SK-N-SH (cell line): ENCODE measurements around the gene FHOD3. TPM values are rescaled to one million over a fixed set of nuclear protein-coding genes. Genes with fewer than 3 reads are reported as not detected.

Experiments used
- CTCF ChIA-PET: fragments of 300-600, 350-600 bp; formaldehyde crosslinking; extraction: SDS; loops from one replicate; lab custom pipeline; 2021; lab: Yijun Ruan, JAX
- POLR2A ChIA-PET: fragments of 350-600 bp; sonication (Branson Sonifier 250); formaldehyde crosslinking; extraction: SDS; loops from one replicate; lab custom pipeline; 2020; ENCODE audit warnings: antibody characterized with exemption, inconsistent platforms; lab: Yijun Ruan, JAX
- DNase-seq: peaks from one replicate; pipeline ENCODE4 v3.0.0; 2012
- H2AFZ ChIP-seq: fragments of 200-600 bp; sonication (generic); 2 replicates; pipeline ENCODE4 v1.8.1; 2016; ENCODE audit warnings: antibody characterized with exemption, mild to moderate bottlenecking, low read depth
- H3F3A ChIP-seq: fragments of 200-600 bp; sonication (generic); replicated peaks from 2 replicates; pipeline ENCODE3; 2016; ENCODE audit warnings: antibody characterized with exemption, mild to moderate bottlenecking; ENCODE audit not compliant: insufficient read depth
- H3K27ac ChIP-seq, 2 experiments: fragments of 200-500 bp in 1 of 2; fragments of 200-600 bp in 1 of 2; sonication (Bioruptor generic) in 1 of 2; sonication (generic), shearing (Covaris generic) in 1 of 2; 2 replicates each; pipeline versions ENCODE4 v1.5.1 to v1.6.1; 2014 to 2016; ENCODE audit warnings: low read depth in 2 of 2, inconsistent platforms in 1 of 2, low read length in 1 of 2, mild to moderate bottlenecking in 1 of 2, mixed read lengths in 1 of 2
- H3K27me3 ChIP-seq: fragments of 200-600 bp; sonication (generic), shearing (Covaris generic); 2 replicates; pipeline ENCODE4 v1.6.1; 2016; ENCODE audit warnings: mixed run types; ENCODE audit not compliant: insufficient read depth
- H3K36me3 ChIP-seq, 2 experiments: fragments of 200-500 bp in 1 of 2; fragments of 200-600 bp in 1 of 2; sonication (Bioruptor generic) in 1 of 2; sonication (generic) in 1 of 2; replicated peaks in 1 of 2; 2 replicates each; pipeline versions ENCODE3 to v1.5.1; 2014 to 2016; ENCODE audit warnings: low read length in 1 of 2, mild to moderate bottlenecking in 1 of 2; ENCODE audit not compliant: insufficient read depth in 2 of 2, control insufficient read depth in 1 of 2
- H3K4me1 ChIP-seq, 2 experiments: fragments of 200-500 bp in 1 of 2; fragments of 200-600 bp in 1 of 2; sonication (Bioruptor generic) in 1 of 2; sonication (generic), shearing (Covaris generic) in 1 of 2; 2 replicates each; pipeline versions ENCODE4 v1.5.1 to v1.6.1; 2014 to 2016; ENCODE audit warnings: low read depth in 1 of 2, low read length in 1 of 2, mixed run types in 1 of 2; ENCODE audit not compliant: insufficient read depth in 2 of 2, control insufficient read depth in 1 of 2
- H3K4me2 ChIP-seq: fragments of 200-600 bp; sonication (generic), shearing (Covaris generic); 2 replicates; pipeline ENCODE4 v1.6.1; 2017; ENCODE audit warnings: mixed run types
- H3K4me3 ChIP-seq, 2 experiments: fragments of 200-500 bp in 1 of 2; fragments of 200-600 bp in 1 of 2; sonication (Bioruptor generic) in 1 of 2; sonication (generic), shearing (Covaris generic) in 1 of 2; 2 replicates each; pipeline versions ENCODE4 v1.5.1 to v1.8.1; 2014 to 2016; ENCODE audit warnings: low read depth in 2 of 2, inconsistent platforms in 1 of 2, low read length in 1 of 2, mild to moderate bottlenecking in 1 of 2, mixed read lengths in 1 of 2, moderate library complexity in 1 of 2
- H3K79me2 ChIP-seq: fragments of 200-600 bp; sonication (generic); 2 replicates; pipeline ENCODE4 v1.8.1; 2017; ENCODE audit warnings: mild to moderate bottlenecking; ENCODE audit not compliant: insufficient read depth
- H3K9ac ChIP-seq: fragments of 200-600 bp; sonication (generic); 2 replicates; pipeline ENCODE4 v1.6.1; 2017; ENCODE audit warnings: mixed run types
- H3K9me2 ChIP-seq: fragments of 200-600 bp; sonication (generic); 2 replicates; pipeline ENCODE4 v1.6.1; 2017; ENCODE audit warnings: mixed run types
- H3K9me3 ChIP-seq: fragments of 200-600 bp; sonication (generic); 2 replicates; pipeline ENCODE4 v1.6.1; 2017; ENCODE audit warnings: mixed run types, mild to moderate bottlenecking, moderate library complexity
- H4K20me1 ChIP-seq: fragments of 200-600 bp; sonication (generic); 2 replicates; pipeline ENCODE4 v1.6.1; 2017; ENCODE audit warnings: mild to moderate bottlenecking, mixed run types; ENCODE audit not compliant: insufficient read depth
- CHD2 ChIP-seq: fragments of 150-350 bp; IDR thresholded peaks from 2 replicates; pipeline ENCODE4 v1.6.1; 2018; ENCODE audit warnings: low read length; ENCODE audit not compliant: partially characterized antibody
- CTCF ChIP-seq: fragments of 200-600 bp; sonication (generic); IDR thresholded peaks from 2 replicates; pipeline ENCODE4 v1.6.1; 2017; ENCODE audit warnings: antibody characterized with exemption, mild to moderate bottlenecking, moderate library complexity
- ELF1 ChIP-seq: IDR thresholded peaks from 2 replicates; pipeline ENCODE4 v1.4.0; 2012
- EP300 ChIP-seq, 2 experiments: IDR thresholded peaks; 2 replicates each; pipeline versions ENCODE4 v1.4.0 to v1.6.1; 2012; ENCODE audit warnings: borderline replicate concordance in 1 of 2, low read depth in 1 of 2, low read length in 1 of 2
- EZH2phosphoT487 ChIP-seq: fragments of 200-600 bp; sonication (generic); IDR thresholded peaks from 2 replicates; pipeline ENCODE4 v1.6.1; 2017; ENCODE audit warnings: low read depth, mixed run types, mild to moderate bottlenecking, antibody characterized with exemption, moderate library complexity, borderline replicate concordance
- FOXJ3 ChIP-seq: sonication (generic); formaldehyde crosslinking; IDR thresholded peaks from 2 replicates; pipeline ENCODE4 v1.5.1; 2020; ENCODE audit warnings: mild to moderate bottlenecking, missing genetic modification reagents
- FOXM1 ChIP-seq: IDR thresholded peaks from 2 replicates; pipeline ENCODE4 v1.4.0; 2012; ENCODE audit warnings: low read depth, mild to moderate bottlenecking
- IRF3 ChIP-seq: fragments of 150-350 bp; IDR thresholded peaks from 2 replicates; pipeline ENCODE4 v1.6.1; 2016; ENCODE audit warnings: mild to moderate bottlenecking, low read depth, low read length
- JUND ChIP-seq: IDR thresholded peaks from 2 replicates; pipeline ENCODE4 v1.4.0; 2012
- MXI1 ChIP-seq: IDR thresholded peaks from 2 replicates; pipeline ENCODE4 v1.6.1; 2012; ENCODE audit warnings: mild to moderate bottlenecking, low read depth, low read length, improper control_type of control experiment
- NFIC ChIP-seq: IDR thresholded peaks from 2 replicates; pipeline ENCODE4 v1.4.0; 2012; ENCODE audit warnings: borderline replicate concordance
- NRF1 ChIP-seq: IDR thresholded peaks from 2 replicates; pipeline ENCODE4 v1.6.1; 2012; ENCODE audit warnings: low read depth, mild to moderate bottlenecking, low read length
- RCOR1 ChIP-seq: fragments of 150-350 bp; IDR thresholded peaks from 2 replicates; pipeline ENCODE4 v1.6.1; 2017; ENCODE audit warnings: antibody characterized with exemption, low read length
- RFX5 ChIP-seq: IDR thresholded peaks from 2 replicates; pipeline ENCODE4 v1.6.1; 2012; ENCODE audit warnings: mild to moderate bottlenecking, improper control_type of control experiment, low read length
- SMC3 ChIP-seq: IDR thresholded peaks from 2 replicates; pipeline ENCODE4 v1.6.1; 2012; ENCODE audit warnings: low read depth, low read length, improper control_type of control experiment
- TAF1 ChIP-seq: IDR thresholded peaks from 2 replicates; pipeline ENCODE4 v1.6.1; 2012; ENCODE audit warnings: low read depth, mild to moderate bottlenecking, low read length, moderate library complexity, borderline replicate concordance
- TEAD4 ChIP-seq: IDR thresholded peaks from 2 replicates; pipeline ENCODE4 v1.4.0; 2012; ENCODE audit warnings: mild to moderate bottlenecking, borderline replicate concordance; ENCODE audit not compliant: insufficient read depth
- YY1 ChIP-seq: IDR thresholded peaks from 2 replicates; pipeline ENCODE4 v1.4.0; 2012; ENCODE audit warnings: low read depth, mild to moderate bottlenecking
- WGBS: methylation state at CpG from one replicate; pipeline ENCODE4 v1.1.6; 2017; ENCODE audit warnings: low lambda C conversion rate; 5-methylcytosine and 5-hydroxymethylcytosine counted together
- polyA plus RNA-seq, 3 experiments: library from polyadenylated mRNA; depleted of rRNA; stranded (reverse); fragments of >200 nt; gene quantifications; 2 replicates each; pipeline ENCODE4 v1.2.3, GENCODE V29; 2012
- TF ChIP-seq, protein P1 (sequence below): IDR thresholded peaks from 2 replicates; pipeline ENCODE4 v1.4.0; 2012; ENCODE audit warnings: low read depth, borderline replicate concordance

Gene FHOD3
- polyA plus RNA-seq, 1 of the 3 experiments (the other 2 are of a cell fraction): 10.9 TPM

- Histone ChIP-seq H3K9ac (no peak overlapping the region), H3K9me3 (no peaks in the 10 kb centered on the region), H3K4me3 (no peak overlapping the region), H3K27ac (no peak overlapping the region), H3K27me3 (no peaks in the 10 kb centered on the region), H3K36me3 (peaks cover 0 to 11% of the 10 kb centered on the region in 2 experiments), H3K4me1 (no peaks in the 10 kb centered on the region; a peak in 1 of 4 replicates), H2AFZ (no peak overlapping the region)
- no peak for DNase-seq
- 69% methylated on average over 3 of the region's 3 CpGs for WGBS
- POLR2A ChIA-PET: no interaction called here
- TF ChIP-seq FOXM1: no peak
- TF ChIP-seq CHD2: no peak
- no peak for TF ChIP-seq MXI1
- TF ChIP-seq RFX5: no peak
- TF ChIP-seq YY1: no peak
- TF ChIP-seq EP300 (IDR thresholded peaks at IDR 0.05; ENCODE audit: borderline replicate concordance in 1 of 2, low read depth in 1 of 2, low read length in 1 of 2): no peak
- TF ChIP-seq, all 33 proteins: peak for 0
- Histone ChIP-seq H3K79me2 (no peaks in the 10 kb centered on the region), H3K9me2 (no peaks in the 10 kb centered on the region), H4K20me1 (no peaks in the 10 kb centered on the region), H3K4me2 (no peak overlapping the region), H3F3A (no peaks in the 10 kb centered on the region)
- CTCF ChIA-PET: interaction anchor here (1.4 kb wide), 1 partner anchor 88 kb away, joined by 3 read pairs; no protein-coding TSS in a partner anchor
These were observed 303.0 kb downstream of the FHOD3 start for GRCh38 chr18:36600548-36600947.

- no peaks in the 10 kb centered on the region for H3K9me3 ChIP-seq
- no peaks in the 10 kb centered on the region for H3K9me2 ChIP-seq
- CTCF ChIA-PET: no interaction called here
- H3K4me3 ChIP-seq: no peak overlapping the region
- H3K36me3 ChIP-seq: peaks cover 0 to 11% of the 10 kb centered on the region in 2 experiments
- no peak for DNase-seq
- H3K4me2 ChIP-seq: no peak overlapping the region
- no peak overlapping the region for H3K27ac ChIP-seq
- H3K4me1 ChIP-seq: no peaks in the 10 kb centered on the region
- no peaks in the 10 kb centered on the region for H3F3A ChIP-seq
- WGBS: 62% methylated on average over 1 of the region's 1 CpG
- TF ChIP-seq EZH2phosphoT487: no peak
- TF ChIP-seq CTCF: no peak
- TF ChIP-seq, protein P1, sequence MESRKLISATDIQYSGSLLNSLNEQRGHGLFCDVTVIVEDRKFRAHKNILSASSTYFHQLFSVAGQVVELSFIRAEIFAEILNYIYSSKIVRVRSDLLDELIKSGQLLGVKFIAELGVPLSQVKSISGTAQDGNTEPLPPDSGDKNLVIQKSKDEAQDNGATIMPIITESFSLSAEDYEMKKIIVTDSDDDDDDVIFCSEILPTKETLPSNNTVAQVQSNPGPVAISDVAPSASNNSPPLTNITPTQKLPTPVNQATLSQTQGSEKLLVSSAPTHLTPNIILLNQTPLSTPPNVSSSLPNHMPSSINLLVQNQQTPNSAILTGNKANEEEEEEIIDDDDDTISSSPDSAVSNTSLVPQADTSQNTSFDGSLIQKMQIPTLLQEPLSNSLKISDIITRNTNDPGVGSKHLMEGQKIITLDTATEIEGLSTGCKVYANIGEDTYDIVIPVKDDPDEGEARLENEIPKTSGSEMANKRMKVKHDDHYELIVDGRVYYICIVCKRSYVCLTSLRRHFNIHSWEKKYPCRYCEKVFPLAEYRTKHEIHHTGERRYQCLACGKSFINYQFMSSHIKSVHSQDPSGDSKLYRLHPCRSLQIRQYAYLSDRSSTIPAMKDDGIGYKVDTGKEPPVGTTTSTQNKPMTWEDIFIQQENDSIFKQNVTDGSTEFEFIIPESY: no peak
- TF ChIP-seq IRF3: no peak
- no peak for TF ChIP-seq FOXJ3 (CRISPR knock-in tag)
- TF ChIP-seq NRF1: no peak
- TF ChIP-seq NFIC: no peak
- no peak for TF ChIP-seq TEAD4
- no peak for TF ChIP-seq MXI1
- no peak for TF ChIP-seq SMC3
- no peak for TF ChIP-seq RCOR1
- TF ChIP-seq JUND: no peak
- TF ChIP-seq FOXM1: no peak
- TF ChIP-seq TAF1: no peak
- TF ChIP-seq CHD2: no peak
- TF ChIP-seq ELF1: no peak
- TF ChIP-seq RFX5: no peak
- no peaks in the 10 kb centered on the region for H3K79me2 ChIP-seq
- no peaks in the 10 kb centered on the region for H4K20me1 ChIP-seq
- H3K27me3 ChIP-seq: no peaks in the 10 kb centered on the region
- POLR2A ChIA-PET: no interaction called here
- no peak overlapping the region for H2AFZ ChIP-seq
- no peak overlapping the region for H3K9ac ChIP-seq
These were observed 303.8 kb downstream of the FHOD3 start for GRCh38 chr18:36601316-36601715.
